ENCODE results near the gene IQGAP3. TPM values are rescaled to one million over a fixed set of nuclear protein-coding genes. Genes with fewer than 3 reads are reported as not detected.

The IQGAP3 gene
- total RNA-seq, 1 experiment from 2014 or later, result 93.6 TPM

DNA sequence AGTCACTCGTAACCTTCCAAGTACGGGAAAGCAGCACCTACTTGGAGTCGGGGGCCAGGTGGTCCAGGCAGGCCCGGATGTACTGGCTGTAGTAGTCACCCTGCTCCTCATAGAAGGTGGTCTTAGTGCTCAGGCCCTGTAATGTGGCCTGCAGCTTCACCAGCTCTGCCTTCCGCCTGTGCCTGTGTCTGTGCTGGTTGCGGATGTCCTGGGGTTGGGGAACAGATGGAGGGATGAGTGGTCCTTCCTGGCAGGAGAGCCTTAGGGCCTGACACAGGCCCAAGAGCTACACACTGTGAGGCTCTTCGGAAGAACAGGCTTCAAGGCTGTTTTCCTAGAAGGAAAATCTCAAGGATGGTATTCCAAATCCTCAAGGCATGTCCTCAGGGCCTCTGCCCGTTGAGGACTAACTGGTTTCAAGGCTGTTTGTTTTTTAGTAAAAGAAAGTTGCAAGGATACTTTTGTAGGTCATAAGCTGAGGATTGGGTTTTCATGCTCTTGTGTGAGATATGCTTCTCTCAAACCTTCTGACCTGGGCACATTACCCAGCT is 43.4 kb downstream of the IQGAP3 start:
- Mint-ChIP-seq H3K4me3 (ENCODE audit: low read depth, unreplicated experiment) (no peak overlapping the region), H3K9me3 (ENCODE audit: low read depth, unreplicated experiment) (no peaks in the 10 kb centered on the region), H3K4me1 (ENCODE audit: low read depth, unreplicated experiment) (no peaks in the 10 kb centered on the region), H3K27ac (ENCODE audit: unreplicated experiment) (no peak overlapping the region), H3K27me3 (ENCODE audit: unreplicated experiment) (no peaks in the 10 kb centered on the region), H3K36me3 (ENCODE audit: insufficient read depth, unreplicated experiment) (peaks cover 44% of the 10 kb centered on the region)
- intact Hi-C loops (cut with micrococcal nuclease; ENCODE audit: unreplicated experiment), result no loop called here
- BruUV-seq (replicated peaks), result no TSS peak
- TF ChIP-seq, protein P1, sequence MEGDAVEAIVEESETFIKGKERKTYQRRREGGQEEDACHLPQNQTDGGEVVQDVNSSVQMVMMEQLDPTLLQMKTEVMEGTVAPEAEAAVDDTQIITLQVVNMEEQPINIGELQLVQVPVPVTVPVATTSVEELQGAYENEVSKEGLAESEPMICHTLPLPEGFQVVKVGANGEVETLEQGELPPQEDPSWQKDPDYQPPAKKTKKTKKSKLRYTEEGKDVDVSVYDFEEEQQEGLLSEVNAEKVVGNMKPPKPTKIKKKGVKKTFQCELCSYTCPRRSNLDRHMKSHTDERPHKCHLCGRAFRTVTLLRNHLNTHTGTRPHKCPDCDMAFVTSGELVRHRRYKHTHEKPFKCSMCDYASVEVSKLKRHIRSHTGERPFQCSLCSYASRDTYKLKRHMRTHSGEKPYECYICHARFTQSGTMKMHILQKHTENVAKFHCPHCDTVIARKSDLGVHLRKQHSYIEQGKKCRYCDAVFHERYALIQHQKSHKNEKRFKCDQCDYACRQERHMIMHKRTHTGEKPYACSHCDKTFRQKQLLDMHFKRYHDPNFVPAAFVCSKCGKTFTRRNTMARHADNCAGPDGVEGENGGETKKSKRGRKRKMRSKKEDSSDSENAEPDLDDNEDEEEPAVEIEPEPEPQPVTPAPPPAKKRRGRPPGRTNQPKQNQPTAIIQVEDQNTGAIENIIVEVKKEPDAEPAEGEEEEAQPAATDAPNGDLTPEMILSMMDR (IDR thresholded peaks at IDR 0.05; ENCODE audit: unreplicated experiment), result no peak
- DNase-seq, result no peak
- CTCF ChIA-PET, result interaction anchor here (1.1 kb wide), 1 partner anchor 72 kb away, joined by 3 read pairs; no protein-coding TSS in a partner anchor

DNA sequence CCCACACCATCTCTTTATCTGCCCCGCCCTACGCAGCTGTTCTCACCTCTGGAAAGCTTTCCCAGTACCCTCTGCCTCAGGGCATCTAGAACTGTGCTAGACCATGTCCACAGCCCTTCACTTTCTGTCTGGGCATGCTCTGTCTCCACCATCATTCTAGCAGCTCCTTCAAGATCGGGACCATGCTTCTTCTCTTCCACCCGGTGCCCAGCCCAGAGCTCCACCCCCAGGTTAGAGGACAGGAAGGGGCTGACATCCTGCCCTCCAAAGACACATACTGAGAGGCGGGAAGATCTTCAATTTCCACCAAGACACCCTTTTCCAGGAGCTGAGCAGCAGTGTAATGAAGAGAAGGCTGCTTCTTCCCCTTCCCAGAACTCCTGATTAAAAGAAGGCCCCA is 44.1 kb downstream of the IQGAP3 start:
- H3K27me3 Mint-ChIP-seq (ENCODE audit: unreplicated experiment), result no peaks in the 10 kb centered on the region
- no peak overlapping the region for H3K4me3 Mint-ChIP-seq (ENCODE audit: low read depth, unreplicated experiment)
- intact Hi-C loops (cut with micrococcal nuclease; ENCODE audit: unreplicated experiment), result no loop called here
- H3K36me3 Mint-ChIP-seq (ENCODE audit: insufficient read depth, unreplicated experiment), result peaks cover 38% of the 10 kb centered on the region
- H3K4me1 Mint-ChIP-seq (ENCODE audit: low read depth, unreplicated experiment), result no peaks in the 10 kb centered on the region
- no peak overlapping the region for H3K27ac Mint-ChIP-seq (ENCODE audit: unreplicated experiment)
- TF ChIP-seq, protein P1 (IDR thresholded peaks at IDR 0.05; ENCODE audit: unreplicated experiment), result no peak
- no peaks in the 10 kb centered on the region for H3K9me3 Mint-ChIP-seq (ENCODE audit: low read depth, unreplicated experiment)
- CTCF ChIA-PET, result interaction anchor here (0.6 to 1.1 kb wide), 3 partner anchors 28 to 401 kb away, joined by 3 to 5 read pairs (median 5); partner anchors contain the start of gene MEF2D
- no TSS peak for BruUV-seq (replicated peaks)
- no peak for DNase-seq

- Mint-ChIP-seq H3K4me3 (ENCODE audit: low read depth, unreplicated experiment) (no peak overlapping the region), H3K4me1 (ENCODE audit: low read depth, unreplicated experiment) (no peaks in the 10 kb centered on the region), H3K36me3 (ENCODE audit: insufficient read depth, unreplicated experiment) (peaks cover 36% of the 10 kb centered on the region), H3K27ac (ENCODE audit: unreplicated experiment) (no peak overlapping the region), H3K27me3 (ENCODE audit: unreplicated experiment) (no peaks in the 10 kb centered on the region), H3K9me3 (ENCODE audit: low read depth, unreplicated experiment) (no peaks in the 10 kb centered on the region)
- DNase-seq, result no peak
- no TSS peak for BruUV-seq (replicated peaks)
- TF ChIP-seq, protein P1 (IDR thresholded peaks at IDR 0.05; ENCODE audit: unreplicated experiment), result no peak
- intact Hi-C loops (cut with micrococcal nuclease; ENCODE audit: unreplicated experiment), result no loop called here
- CTCF ChIA-PET, result interaction anchor here (0.6 kb wide), 2 partner anchors 27 to 400 kb away, joined by 5 read pairs; partner anchors contain the start of gene MEF2D
Measured at GRCh38 chr1:156527584-156527983, 44.8 kb downstream of the IQGAP3 start.

DNA sequence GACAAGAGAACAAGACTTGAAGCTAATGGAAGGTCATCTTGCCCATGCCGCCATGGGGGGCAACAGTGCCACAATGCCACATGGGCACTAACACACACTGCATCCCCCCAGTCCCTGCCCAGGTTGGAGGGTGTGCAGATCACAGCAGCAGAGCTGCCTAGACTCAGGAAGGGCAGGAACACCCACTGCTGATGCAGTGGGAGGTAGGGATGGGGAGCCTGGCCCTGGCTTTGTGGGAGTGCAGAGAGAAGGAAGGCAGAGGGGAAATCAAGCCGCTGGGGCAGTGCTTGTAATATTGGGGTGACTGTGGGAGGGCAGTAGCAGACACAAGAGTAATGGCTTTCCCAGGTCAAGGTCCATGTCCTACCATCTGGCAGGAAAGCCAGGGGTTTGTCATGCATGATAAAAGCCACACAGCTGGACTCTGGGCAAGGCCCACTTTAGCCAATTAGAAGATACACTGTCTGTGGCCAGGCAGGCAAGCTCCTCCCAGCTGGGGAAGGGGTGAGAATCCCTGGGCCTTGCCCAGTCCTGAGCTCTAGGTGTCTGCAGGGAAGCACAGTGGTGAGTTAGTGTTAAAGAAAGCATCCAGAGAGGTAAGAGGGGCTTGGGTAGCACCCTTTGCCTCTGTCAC is 46.4 kb downstream of the IQGAP3 start:
- intact Hi-C loops (cut with micrococcal nuclease; ENCODE audit: unreplicated experiment), result no loop called here
- H3K9me3 Mint-ChIP-seq (ENCODE audit: low read depth, unreplicated experiment), result no peaks in the 10 kb centered on the region
- no peaks in the 10 kb centered on the region for H3K27me3 Mint-ChIP-seq (ENCODE audit: unreplicated experiment)
- CTCF ChIA-PET, result interaction anchor here (0.9 to 1.2 kb wide), 2 partner anchors 18 to 25 kb away, joined by 4 read pairs; partner anchors contain the start of gene MEF2D
- no peak overlapping the region for H3K4me3 Mint-ChIP-seq (ENCODE audit: low read depth, unreplicated experiment)
- TSS peak; percentile 23 for BruUV-seq (replicated peaks)
- no peaks in the 10 kb centered on the region for H3K4me1 Mint-ChIP-seq (ENCODE audit: low read depth, unreplicated experiment)
- no peak overlapping the region for H3K27ac Mint-ChIP-seq (ENCODE audit: unreplicated experiment)
- peaks cover 26% of the 10 kb centered on the region for H3K36me3 Mint-ChIP-seq (ENCODE audit: insufficient read depth, unreplicated experiment)
- TF ChIP-seq, protein P1 (IDR thresholded peaks at IDR 0.05; ENCODE audit: unreplicated experiment), result no peak
- DNase-seq, result no peak

Data from Calu3 (cell line).